HS-27A (cell line): ENCODE measurements around the gene DIAPH1.
"Not testable (repeated sequence)": the region's sequence is repeated elsewhere in the genome, so short reads cannot be mapped to it uniquely, and the experiment has no call there.

ENCODE experiments used
- DNase-seq: peaks from one replicate; pipeline ENCODE4 v3.0.0-alpha.2; 2012; ENCODE audit warnings: low read depth, missing footprints

Gene DIAPH1

DNA sequence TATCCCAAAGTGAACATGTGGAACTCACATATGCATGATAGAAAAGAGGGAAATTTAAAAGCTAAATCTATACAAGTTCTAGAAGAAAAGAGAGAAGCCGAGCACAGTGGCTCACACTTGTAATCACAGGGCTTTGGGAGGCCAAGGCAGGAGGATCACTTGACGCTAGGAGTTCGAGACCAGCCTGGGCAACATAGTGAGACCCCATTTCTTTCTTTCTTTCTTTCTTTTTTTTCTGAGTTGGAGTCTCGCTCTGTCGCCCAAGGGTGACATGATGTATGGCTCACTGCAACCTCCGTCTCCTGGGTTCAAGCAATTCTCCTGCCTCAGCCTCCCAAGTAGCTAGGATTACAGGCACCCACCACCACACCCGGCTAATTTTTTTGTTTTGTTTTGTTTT lies 8.9 kb downstream of the DIAPH1 start:
- DNase-seq: not testable (repeated sequence)

DNA sequence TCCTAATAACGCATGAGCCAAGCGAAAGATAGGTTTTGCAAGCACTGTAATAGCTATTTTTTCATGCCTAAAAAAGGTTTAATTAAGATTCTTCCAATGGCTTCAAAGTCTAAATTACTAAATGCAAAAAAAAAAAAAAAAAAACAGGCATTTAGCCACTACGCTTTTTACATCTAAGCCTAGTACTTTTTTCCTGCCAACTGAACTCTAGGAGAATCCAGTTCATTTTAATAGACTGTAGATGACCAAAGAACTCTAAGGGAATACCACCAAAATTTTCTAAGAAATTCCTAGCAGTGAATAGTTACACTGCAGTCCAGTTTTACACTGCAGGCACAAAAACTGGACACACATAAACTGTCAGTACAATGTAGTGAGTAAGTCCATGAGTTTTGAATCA lies 9.8 kb downstream of the DIAPH1 start:
- DNase-seq: no peak

DNA sequence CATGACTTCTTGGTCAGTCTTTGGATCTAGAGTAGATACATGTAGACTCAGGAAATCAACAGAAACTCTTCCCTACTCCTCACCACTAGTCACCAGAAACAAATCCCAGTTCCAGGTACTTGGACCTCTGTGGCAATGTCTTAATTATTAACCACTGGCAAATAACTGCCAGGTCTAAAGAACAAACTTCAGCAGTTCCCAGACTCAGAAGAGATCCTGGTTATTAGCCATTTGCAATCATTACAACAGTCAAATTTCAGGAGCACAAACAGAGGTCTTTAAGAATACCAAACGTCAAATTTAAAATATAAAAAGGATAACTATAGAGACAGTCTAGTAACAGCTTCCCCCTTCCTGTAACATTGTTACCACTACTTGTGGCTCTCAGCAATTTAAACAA lies 10.2 kb downstream of the DIAPH1 start:
- DNase-seq: no peak

DNA sequence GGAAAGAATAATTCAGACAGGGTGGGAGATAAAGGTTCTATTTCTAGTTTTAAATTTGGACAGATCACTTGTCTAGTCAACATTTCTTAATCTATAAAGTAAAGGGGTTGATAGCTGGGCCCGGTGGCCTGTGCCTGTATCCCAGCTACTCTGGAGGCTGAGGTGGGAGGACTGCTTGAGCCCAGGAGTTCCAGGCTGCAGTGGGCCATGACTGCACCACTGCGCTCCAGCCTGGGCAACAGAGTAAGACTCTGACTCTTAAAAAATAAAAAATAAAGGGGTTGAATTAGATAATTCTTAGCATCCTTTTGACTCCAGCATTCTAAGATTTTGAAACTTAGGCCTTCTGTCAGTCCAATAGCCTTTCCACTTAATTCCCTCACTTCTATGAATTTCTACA lies 10.8 kb downstream of the DIAPH1 start:
- DNase-seq: no peak

DNA sequence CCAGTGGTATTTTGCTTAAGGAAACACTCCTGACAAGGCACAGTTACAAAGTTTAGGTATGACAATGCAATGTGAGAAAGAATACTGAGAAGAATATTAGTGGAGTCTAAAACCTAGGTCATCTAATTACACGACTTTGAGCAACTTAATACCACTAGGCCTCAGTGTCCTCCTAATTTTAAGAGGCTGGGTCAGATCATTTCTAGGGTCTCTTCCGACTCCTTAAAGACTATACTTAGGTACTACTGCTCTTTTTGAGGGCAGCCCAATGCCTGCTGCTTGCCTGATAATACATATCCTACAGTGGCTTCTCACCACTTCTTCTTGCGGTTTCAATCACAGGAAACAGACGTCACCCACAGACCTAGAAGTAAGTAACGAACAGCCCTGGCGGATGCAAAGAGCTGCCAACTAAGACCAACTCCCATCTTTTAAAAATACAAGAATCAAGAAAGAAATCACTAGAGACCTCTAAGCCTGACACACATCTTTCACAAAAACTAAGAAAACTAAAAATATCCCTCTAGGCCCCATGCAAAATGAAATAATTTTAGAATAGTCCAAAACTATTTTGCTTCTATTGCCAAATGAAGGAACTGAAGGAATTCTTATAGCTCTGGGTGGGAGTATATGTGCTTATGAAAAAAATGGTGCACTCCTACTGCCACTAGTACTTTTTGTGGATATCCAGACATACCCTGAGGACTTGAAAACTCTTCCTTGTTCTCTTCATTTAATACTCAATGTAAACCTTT lies 13.1 kb downstream of the DIAPH1 start:
- no peak for DNase-seq

DNA sequence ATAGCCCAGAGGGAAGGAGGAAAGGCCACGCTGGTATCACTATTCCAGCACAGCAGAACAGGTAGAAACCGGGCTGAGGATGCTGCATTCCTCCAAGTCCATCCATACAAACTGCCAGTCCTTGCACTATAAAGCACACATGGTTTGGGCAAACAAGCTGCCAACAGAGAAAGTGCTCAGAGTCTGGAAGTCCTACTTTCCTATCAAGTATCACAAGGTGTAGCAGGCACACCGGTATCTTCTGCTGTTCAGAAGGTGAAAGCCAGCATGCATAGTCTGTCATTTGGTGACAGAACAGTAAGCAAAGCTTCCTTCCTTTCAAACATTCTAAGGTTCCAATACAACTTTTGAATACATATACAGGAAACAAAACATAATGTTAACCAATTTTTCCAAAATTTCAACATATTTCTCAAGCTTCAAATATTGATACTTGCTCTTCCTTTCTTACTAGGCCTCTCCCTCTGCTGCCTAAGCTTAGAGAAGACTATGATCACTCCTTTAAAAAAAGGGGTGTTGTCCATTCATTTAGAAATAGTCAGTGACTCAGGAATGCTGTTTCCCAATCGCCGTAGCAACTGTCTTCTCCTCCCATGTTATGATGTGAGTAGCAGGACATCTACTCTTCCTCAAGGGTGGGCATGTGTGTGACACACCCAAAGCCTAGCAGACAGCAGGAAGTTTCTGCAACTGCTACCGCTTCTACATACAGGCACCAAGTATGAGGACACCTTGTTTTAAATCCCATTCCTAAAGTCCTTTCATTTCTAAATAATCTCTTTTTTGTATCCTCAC lies 14.7 kb downstream of the DIAPH1 start:
- DNase-seq: peak; percentile 45

DNA sequence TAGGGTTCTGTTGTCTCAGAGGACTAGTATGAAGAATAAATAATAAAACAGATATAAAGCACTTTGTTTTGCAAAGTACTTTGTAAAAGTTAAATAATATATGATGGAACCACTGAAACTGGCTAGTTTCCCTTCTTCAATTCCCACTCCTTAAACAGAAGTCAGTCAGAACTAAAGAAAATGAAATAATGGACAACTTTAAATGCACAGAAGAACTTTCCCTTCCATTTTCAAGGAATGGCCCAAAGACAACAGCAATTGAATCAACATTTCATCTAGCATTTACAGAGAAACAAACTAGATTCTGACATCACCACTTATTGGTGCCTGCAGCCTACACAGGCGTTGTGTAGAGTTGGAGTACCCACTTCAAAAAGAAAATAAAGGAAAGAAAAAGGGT lies 16.2 kb downstream of the DIAPH1 start:
- no peak for DNase-seq

DNA sequence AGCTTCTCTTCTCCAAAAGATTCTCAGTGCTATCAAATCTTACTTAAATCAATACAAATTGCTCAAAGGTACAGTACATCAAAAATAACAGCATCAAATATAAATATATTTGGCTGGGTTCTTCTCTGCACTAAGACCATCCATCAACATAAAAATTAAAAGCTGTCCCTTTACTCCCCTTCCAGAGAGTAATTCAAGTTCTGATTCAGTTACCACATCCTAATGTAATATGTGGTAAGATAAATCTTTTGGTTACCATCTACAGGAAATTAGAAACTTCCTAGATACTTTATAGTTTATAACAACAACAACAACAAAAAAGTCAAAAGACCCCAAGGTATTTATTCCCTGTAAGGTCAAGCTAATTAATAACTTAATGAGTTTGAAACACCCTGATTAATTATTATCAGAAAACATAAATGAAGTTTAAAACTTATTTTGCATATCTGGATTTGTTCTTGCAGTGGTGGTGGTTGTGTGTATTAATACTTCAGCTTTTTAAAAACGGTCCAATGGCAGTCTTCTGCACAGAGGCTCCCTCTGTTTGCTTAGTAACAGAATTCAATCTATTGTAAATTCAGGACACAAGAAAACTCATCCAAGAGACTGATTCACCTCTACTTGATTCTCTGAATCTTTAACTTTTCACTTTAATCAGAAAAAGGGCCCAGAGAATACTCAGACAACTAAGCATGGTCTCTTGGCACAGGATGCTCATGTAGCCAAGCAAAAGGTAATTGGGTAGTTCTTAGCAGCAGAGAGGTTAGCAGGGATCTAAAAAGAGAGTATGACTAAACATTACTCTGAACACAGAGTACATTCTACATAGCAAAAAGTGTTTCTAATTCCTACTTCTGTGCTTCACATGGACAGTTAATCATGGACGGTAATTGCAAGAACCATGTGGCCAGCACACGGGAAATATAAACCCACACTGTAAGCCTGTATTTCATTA lies 20.1 kb downstream of the DIAPH1 start:
- DNase-seq: no peak

DNA sequence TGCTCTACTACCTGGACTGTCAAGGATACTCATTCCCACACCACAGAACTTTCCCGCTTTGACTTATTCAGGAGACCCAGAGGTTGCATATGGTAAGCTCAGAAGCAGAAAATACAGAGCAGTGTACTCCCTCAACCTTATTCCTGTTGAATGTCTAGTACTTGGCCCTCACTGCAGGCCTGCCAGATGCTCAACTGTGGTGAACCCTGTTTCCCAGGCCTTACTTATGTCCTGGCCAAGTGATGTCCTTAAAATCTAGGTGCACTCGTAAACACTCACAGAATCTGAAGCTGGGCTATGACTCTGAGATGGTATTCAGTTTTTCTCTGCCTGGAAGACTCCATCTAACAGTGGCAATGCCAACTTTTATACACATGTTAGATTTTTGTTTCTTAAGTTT lies 21.0 kb downstream of the DIAPH1 start:
- DNase-seq: no peak

DNA sequence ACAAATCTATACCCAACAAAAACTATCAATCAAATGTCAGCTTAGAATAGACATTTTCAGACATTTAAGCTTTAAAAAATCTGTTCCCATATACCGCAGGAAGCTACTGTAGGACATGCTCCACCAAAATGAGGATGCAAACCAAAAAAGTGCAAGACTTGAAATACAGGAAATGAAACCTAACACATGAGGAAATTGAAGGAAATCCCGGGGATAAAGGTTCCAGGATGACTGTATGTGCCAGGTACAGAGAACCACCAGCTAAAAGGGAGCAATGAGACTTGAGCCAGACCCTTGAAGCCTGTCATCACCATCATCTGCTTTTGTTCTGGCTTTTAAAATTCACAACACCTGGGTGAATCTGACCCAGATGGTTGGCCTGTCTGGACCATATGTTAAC lies 21.4 kb downstream of the DIAPH1 start:
- DNase-seq: no peak

DNA sequence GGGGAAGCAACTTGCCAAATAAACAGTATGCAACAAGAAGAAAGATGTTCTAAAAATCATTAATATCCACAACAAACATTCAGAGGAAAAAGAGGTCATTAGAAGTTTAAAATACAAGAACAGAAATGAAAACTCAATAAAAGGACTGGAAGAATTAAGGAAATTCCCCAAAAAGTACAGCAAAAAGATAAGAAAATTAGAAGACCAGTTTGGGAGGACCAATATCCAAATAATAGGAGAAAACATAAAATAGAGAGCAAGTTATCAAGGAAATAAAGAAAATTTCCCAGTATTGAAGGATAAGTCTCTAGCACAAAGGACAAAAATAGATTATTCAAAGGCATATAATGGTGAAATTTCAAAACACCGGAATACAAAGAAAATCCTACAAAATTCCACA lies 21.9 kb downstream of the DIAPH1 start:
- DNase-seq: no peak

DNA sequence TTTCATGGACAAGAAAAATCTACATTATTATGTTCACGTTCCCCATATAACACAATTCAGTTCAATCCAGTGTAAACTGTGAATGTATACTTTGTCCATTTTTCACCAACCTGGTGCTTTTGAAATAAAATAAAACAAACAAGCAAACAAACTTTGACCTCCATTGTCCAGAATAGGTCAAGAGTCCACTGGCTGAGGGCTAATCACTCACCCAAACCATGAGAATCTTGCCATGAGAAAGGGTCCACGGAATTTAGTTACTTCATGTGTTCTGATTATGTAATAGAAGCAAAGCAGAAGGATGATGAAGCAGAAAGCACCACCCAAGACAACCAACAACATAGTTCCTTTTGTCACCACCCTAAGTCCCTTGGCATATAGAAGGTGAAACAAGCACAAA lies 28.7 kb downstream of the DIAPH1 start:
- DNase-seq: no peak

DNA sequence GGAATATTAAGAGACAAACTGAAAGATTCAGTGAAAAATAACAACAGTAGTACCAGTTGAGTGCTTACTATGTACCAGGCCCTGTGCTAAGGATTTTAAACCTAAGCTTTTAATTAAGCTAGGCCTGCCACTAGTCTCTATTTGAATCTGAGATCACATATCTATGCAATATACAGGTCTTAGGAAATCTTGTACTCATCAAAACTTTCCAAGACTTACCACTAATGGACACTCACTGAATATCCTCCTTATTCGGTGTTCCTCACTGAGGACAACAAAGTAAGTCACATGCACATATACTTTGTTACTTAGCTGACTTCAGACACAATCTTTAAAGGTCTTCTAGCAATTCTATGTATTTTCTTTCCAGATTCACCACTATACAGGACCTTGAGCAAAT lies 32.6 kb downstream of the DIAPH1 start:
- DNase-seq: no peak

DNA sequence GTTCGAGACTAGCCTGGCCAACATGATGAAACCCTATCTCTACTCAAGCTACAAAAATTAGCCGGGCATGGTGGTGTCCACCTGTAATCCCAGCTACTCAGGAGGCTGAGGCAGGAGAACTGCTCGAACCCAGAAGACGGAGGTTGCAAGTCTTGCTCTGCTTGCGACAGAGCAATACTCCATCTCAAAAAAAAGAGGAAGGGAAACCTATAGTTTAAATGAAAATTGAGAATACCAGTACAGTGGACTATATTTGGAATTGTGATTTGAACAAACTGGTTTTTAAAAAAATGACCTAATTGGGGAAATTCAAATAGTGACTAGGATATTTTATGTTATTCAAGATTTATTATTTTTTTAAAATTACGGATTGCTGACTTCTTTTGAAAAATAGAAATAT lies 33.2 kb downstream of the DIAPH1 start:
- DNase-seq: no peak

DNA sequence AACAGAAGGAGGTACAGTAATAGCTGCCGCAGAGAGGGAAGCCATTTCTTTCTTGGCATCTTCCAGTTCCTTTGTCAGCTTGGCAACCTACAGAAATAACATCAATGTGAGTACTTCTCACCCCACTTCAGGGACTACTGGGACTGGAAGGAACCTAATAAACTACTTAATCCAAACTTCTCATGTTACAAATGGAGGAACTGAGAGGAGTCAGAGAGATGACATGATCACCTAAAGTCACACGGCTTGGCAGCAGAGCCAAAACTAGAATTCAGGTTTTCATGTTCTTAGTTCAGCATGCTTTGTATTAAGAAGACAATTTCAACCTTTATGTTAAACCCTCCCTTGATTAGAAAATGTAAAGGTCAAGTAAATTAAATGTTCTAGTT lies 44.7 kb downstream of the DIAPH1 start:
- DNase-seq: no peak

DNA sequence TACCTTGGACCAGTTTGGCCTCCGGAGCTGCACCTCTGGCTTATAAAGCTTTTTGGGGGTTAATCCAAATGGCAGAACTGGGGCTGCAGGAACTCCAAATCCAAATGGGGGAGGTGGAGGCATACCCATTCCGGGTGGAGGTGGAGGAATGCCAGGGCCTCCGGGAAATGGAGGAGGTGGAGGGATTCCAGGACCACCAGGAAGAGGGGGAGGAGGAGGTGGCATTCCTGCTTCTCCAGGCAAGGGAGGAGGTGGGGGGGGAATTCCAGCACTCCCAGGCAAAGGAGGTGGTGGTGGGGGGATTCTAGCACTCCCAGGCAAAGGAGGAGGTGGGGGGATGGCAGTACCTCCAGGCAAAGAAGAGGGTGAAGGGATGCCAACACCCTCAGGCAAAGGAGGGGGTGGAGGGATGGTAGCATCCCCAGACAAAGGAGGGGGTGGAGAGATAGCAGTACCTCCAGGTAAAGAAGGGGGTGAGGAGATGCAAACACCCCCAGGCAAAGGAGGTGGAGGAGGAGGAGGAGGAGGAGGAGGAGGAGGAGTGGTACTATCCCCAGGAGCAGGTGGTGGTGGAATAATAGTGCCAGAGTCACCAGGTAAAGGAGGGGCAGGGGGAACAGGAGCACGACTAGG lies 45.2 kb downstream of the DIAPH1 start:
- DNase-seq: no peak

DNA sequence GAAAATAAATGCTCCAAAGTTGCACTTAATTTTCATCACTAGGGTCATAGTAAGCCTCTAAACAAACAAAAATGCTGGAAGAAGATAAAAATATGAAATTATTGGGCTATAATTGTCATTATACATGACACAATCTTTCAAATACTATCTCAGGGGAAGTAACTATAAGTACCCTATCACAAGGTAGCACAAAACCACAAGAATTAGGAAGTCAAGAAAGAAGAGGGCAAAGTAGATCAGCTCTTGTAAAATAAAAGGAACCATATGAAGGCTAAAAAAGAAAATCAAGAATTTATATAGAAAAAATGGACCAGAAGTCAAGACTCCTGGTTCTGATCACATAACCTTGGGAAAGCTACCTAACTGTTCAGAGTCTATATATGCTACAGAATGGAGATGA lies 48.1 kb downstream of the DIAPH1 start:
- no peak for DNase-seq

DNA sequence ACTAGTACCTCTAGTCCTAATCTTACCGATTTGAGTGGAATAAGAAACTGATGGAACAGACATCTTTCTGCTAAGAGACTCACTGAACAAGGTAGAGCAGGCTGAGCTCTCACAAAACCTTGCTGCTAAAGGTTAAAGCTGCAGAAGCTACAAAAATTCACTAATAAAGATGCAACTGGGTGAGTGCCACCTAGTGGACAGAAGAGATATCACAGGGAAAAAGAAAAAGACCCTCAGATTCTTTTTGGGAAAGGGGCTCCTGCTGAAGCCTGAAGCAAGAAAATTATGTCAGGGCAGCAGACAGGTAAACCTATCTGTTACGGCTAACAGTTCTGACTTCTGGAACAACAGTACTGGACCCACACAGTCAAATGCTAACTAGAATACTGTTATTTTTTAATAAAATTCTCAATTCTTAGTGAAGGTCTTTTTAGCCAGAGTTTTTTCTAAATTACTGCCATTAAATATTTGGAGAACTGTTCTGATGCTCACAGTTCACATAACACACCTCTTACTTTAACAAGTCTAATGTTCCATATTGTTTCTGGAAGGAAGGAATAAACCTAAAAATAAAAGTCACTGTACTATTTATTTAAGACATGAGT lies 51.2 kb downstream of the DIAPH1 start:
- no peak for DNase-seq

DNA sequence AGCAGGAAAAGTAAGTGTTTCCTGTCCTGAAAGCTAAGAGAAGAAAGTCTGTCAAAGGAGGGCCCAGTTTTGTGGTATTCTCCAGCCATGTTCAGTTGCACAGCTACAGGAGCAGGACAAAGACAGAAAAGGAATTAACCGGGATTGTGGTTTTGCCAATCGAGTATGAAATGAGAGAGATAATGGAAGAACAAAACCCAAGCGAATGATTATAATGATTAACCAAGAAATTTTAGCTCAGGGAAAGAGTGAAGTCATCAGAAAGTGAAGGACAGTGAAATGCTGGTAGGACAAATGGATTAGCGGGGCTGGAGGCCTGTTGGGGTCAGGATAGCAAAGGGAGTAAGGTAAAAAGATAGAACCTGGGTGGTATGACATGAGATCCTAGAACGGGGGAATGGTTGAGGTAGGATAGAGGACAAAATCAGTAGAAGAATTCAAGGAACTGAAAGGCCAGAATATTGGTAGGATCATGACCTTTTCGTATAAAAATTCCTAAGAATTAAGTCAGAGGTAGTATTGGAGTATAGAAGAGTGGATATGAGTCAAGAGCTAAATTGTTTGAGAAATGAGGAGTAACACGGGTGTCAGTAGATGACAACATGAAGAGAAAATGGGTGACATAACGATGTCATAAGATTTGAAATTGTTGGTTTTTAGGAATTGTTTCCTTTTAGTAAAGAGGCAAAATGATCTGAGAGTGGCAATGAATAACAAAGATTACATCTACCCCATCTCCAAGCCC lies 52.8 kb downstream of the DIAPH1 start:
- DNase-seq: no peak

DNA sequence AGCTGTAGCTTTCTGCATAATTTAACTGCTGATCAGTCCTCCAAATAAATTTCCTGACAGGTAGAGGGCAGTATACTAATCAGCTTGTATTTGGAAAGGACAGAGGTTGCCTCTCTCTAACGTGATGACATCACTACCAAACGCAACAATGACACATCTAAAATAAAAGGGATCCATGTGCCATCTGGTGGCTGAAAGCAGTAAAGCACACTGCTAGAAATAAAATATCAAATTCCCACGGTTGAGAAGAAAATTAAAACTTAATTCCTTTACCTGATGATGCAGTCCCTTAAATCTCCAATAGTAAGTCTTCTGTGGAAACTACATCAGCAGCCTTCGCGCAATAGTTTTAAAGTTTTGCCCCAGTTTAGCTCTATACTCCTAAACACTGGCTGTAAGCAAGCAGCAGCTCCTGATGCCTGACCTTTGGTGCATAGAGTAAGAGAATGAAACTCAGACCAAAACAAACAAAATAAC lies 54.5 kb downstream of the DIAPH1 start:
- DNase-seq: peak; percentile 61
